Measurements from ENCODE around the gene CBFA2T3.

The CBFA2T3 gene

DNA sequence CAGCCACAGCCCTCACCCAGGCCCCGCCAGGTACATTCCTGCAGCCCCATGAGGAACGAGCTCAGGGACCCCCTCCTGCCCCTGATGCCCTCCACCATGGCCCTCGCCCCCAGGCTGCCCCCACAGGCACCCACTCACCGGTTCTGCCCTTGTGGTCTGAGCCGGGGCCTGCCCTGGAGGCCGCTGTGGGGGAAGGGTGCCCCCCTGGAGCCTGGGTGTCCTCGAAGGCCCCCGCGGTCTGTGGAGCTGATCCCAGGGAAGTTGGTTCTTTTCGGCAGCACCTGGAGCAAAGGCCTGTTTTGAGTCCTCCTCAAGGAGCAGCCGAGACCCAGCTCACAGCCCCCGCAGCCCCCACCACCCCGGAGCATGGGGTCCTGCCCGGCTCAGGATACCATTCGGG is 112.9 kb downstream of the CBFA2T3 start:
- TF ChIP-seq, protein P1, sequence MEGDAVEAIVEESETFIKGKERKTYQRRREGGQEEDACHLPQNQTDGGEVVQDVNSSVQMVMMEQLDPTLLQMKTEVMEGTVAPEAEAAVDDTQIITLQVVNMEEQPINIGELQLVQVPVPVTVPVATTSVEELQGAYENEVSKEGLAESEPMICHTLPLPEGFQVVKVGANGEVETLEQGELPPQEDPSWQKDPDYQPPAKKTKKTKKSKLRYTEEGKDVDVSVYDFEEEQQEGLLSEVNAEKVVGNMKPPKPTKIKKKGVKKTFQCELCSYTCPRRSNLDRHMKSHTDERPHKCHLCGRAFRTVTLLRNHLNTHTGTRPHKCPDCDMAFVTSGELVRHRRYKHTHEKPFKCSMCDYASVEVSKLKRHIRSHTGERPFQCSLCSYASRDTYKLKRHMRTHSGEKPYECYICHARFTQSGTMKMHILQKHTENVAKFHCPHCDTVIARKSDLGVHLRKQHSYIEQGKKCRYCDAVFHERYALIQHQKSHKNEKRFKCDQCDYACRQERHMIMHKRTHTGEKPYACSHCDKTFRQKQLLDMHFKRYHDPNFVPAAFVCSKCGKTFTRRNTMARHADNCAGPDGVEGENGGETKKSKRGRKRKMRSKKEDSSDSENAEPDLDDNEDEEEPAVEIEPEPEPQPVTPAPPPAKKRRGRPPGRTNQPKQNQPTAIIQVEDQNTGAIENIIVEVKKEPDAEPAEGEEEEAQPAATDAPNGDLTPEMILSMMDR (IDR thresholded peaks at IDR 0.05; ENCODE audit: low read depth, low read length) = no peak
- DNase-seq (ENCODE audit: extremely low read depth, low read depth) = no peak

DNA sequence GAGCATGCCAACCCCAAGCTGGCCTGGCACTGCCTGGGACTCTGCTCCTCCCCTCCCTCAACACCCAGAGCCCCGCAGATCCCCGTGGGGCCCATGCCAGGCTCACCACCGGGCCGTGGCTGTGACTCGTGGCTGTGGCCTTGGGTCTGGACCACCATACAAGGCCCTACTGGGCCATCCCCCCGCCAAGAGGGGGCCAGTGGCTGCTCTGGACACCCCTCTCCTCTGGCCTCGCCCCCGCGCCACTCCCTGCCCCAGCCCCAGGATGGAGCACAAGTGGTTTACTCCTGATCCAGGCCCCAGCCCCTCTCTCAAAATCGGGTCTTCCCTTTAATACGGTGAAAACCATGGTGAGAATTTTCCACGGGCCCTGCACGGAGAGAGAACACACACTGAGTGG is 113.6 kb downstream of the CBFA2T3 start:
- TF ChIP-seq, protein P1 (IDR thresholded peaks at IDR 0.05; ENCODE audit: low read depth, low read length) = no peak
- no peak for DNase-seq (ENCODE audit: extremely low read depth, low read depth)

DNA sequence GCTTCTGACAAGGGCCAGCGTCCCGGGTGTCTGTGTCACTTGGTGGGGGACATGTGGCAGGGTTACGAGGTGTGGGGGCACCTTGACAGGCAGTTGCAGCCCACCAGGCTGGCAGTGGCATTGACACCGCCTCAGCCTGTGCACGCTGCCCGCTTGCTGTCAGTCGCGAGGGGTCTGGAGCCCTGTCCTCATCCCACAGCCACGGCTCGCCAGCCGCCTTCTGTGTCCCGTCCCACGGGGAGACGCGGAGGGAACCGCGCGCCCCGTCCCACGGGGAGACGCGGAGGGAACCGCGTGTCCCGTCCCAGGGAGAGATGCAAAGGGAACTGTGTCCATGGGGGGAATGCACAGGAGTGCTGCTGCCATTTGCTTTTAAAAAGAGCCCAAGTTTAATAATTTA is 114.0 kb downstream of the CBFA2T3 start:
- DNase-seq (ENCODE audit: extremely low read depth, low read depth) = no peak
- TF ChIP-seq, protein P1 (IDR thresholded peaks at IDR 0.05; ENCODE audit: low read depth, low read length) = no peak

DNA sequence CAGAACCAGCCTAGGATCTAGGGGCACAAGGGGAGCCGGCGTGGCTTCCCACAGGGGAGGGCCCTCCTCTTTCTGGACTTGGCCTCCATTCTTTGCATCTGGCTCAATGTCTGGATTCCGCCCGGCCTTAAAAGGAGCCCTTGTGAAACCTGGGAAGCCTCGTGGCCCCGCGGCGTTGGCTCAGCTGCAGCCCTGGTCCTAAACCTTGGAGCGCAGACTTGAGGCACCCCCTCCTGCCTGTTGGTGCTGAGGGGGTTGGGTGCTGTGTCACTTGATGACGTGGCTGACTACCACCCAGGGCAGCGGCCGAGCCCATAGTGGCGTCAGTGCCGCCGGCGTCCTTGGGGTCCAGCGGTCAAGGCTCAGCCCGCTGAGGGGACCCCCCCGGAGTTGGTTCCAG is 115.6 kb downstream of the CBFA2T3 start:
- TF ChIP-seq, protein P1 (IDR thresholded peaks at IDR 0.05; ENCODE audit: low read depth, low read length) = no peak
- DNase-seq (ENCODE audit: extremely low read depth, low read depth) = no peak

DNA sequence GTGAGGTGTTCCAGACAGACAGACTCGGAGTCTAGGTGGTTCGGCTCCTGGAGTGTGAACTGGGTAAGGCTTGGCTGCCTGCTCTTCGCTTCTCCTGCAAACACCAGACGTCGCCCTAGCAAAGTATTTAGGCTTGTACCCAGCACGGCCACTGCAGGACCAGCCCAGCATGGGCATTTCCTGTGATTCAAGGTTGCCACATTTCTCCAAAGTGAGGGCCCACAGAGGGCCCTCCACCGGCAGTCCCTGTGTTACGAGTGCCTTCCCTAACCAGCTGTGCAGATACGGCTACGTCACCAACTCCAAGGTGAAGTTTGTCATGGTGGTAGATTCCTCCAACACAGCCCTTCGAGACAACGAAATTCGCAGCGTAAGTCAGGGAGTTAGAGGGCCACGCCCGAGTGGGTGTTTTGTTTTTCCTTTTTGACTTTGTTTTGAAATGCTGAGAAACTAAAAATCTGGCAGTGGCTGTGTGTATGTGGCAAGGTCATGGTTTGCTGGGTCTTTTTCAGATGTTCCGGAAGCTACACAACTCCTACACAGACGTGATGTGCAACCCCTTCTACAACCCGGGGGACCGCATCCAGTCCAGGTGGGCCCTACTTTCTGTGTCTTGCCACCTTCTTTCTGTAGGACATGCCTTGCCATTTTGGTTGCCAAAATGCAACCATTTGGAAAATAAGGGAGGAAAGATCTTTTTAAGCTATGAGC is 117.5 kb downstream of the CBFA2T3 start:
- no peak for DNase-seq (ENCODE audit: extremely low read depth, low read depth)
- TF ChIP-seq, protein P1 (IDR thresholded peaks at IDR 0.05; ENCODE audit: low read depth, low read length) = no peak

DNA sequence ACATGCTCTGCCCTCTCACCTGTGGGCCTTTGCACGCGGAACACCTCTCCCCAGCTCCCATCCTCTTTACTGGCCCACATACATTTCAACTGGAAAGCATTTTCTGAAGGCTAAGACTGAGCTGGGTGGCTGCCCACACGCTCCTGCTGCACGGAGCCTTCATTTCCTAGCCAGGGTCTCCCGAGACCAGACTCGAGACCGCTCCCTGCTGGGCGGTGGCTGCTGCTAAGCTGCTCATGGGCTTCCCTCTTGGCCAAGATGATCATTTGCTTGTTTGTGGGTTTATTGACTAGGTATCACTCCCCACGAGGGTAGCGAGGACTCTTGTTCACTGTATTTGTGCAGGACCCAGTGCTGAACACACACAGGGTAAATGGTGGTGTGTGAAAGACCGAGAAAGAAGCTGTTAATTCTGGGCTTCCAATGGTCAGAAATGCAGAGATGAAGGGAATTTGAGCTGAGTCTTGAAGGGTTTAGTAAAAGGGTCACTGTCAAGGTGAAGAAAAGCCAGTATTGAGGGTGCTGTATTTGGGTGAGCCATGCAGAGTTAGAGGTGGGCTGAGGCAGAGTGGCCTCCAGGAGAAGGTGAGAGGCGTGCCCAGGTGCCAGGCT is 119.2 kb downstream of the CBFA2T3 start:
- TF ChIP-seq, protein P1 (IDR thresholded peaks at IDR 0.05; ENCODE audit: low read depth, low read length) = peak; percentile 87
- DNase-seq (ENCODE audit: extremely low read depth, low read depth) = peak; percentile 30

Data from AG09319 (cell line).